Vagina (tissue), 2 donors: Measurements from ENCODE around the gene LANCL3.

Experiments used
- POLR2A ChIP-seq, 2 donors: fragments of 450-650 bp; IDR thresholded peaks; one replicate each; pipeline ENCODE4 v1.6.1; 2017; ENCODE audit warnings: antibody characterized with exemption in 2 of 2, mild to moderate bottlenecking in 2 of 2, moderate library complexity in 2 of 2
- POLR2AphosphoS5 ChIP-seq, 2 donors: sonication (generic); formaldehyde crosslinking; IDR thresholded peaks; one replicate each; pipeline ENCODE4 v1.9.0; 2017; ENCODE audit warnings: antibody characterized with exemption in 2 of 2, mild to moderate bottlenecking in 2 of 2, low read depth in 1 of 2; ENCODE audit not compliant: insufficient read depth in 1 of 2
- TF ChIP-seq, protein P1 (sequence below), 3 experiments: fragments of 450-650 bp in 2 of 3; fragments of 200-600 bp in 1 of 3; sonication (generic) in 1 of 3; IDR thresholded peaks; one replicate each; pipeline ENCODE4 v1.5.1; 2017 to 2019; ENCODE audit warnings: antibody characterized with exemption in 3 of 3, mild to moderate bottlenecking in 2 of 3, moderate library complexity in 2 of 3

DNA sequence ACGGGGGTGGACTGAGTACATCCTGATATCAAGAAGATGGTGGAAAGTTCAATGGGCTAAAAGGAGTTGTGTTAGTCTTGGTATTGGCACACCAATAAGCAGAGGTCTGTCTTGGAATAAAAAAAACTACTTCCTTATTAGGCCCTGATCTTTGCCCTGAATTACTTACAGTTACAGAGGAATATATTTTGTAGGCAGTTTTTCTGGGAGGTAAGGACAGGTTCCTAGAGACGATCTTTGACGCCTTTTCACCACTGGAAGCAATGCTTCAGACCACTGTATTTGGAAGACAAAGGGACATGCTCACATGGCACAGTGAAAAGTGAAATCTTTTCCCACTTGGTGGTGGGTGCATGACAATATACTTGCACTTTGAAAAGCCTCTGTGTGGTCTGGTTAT, 113.5 kb downstream of the LANCL3 start:
- TF ChIP-seq, protein P1, sequence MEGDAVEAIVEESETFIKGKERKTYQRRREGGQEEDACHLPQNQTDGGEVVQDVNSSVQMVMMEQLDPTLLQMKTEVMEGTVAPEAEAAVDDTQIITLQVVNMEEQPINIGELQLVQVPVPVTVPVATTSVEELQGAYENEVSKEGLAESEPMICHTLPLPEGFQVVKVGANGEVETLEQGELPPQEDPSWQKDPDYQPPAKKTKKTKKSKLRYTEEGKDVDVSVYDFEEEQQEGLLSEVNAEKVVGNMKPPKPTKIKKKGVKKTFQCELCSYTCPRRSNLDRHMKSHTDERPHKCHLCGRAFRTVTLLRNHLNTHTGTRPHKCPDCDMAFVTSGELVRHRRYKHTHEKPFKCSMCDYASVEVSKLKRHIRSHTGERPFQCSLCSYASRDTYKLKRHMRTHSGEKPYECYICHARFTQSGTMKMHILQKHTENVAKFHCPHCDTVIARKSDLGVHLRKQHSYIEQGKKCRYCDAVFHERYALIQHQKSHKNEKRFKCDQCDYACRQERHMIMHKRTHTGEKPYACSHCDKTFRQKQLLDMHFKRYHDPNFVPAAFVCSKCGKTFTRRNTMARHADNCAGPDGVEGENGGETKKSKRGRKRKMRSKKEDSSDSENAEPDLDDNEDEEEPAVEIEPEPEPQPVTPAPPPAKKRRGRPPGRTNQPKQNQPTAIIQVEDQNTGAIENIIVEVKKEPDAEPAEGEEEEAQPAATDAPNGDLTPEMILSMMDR (IDR thresholded peaks at IDR 0.05), result no peak
- TF ChIP-seq POLR2AphosphoS5 (IDR thresholded peaks at IDR 0.05; ENCODE audit: insufficient read depth in 1 of 2, low read depth in 1 of 2) (no peak), POLR2A (IDR thresholded peaks at IDR 0.05) (no peak)
